CD4-positive, alpha-beta T cell treated with Interleukin-1 beta for 1 hour (primary cell): Measurements from ENCODE around the gene NCAM2.

Experiments used
- DNase-seq, 2 donors: peaks; one replicate each; pipeline ENCODE4 v3.0.0-alpha.2; 2020 to 2022

The NCAM2 gene

GRCh38 chr21:21231913-21232312 lies 233.7 kb downstream of the NCAM2 start:
- DNase-seq = no peak

GRCh38 chr21:21232320-21232719 lies 234.1 kb downstream of the NCAM2 start:
- no peak for DNase-seq

- DNase-seq = no peak
These were observed 234.8 kb downstream of the NCAM2 start for GRCh38 chr21:21233051-21233450.

DNA sequence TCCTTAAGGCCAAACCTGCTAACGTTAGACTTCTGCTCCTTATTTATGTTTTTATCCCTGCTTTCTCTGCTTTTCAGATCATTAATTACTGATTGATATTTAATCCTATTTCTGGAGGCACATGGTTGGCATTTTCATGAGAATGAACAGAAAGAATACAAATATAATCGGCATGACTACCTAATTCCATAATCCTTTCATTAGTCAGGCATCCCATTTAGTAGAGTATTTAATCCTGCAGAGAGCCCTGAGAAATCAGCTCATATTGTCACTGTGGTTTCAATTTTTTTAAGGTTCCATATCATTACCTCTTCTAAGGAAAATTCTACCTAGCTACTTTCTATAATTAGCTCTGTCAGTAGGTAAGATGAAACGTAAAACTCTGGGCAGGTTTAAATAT lies 238.8 kb downstream of the NCAM2 start:
- DNase-seq = no peak

DNA sequence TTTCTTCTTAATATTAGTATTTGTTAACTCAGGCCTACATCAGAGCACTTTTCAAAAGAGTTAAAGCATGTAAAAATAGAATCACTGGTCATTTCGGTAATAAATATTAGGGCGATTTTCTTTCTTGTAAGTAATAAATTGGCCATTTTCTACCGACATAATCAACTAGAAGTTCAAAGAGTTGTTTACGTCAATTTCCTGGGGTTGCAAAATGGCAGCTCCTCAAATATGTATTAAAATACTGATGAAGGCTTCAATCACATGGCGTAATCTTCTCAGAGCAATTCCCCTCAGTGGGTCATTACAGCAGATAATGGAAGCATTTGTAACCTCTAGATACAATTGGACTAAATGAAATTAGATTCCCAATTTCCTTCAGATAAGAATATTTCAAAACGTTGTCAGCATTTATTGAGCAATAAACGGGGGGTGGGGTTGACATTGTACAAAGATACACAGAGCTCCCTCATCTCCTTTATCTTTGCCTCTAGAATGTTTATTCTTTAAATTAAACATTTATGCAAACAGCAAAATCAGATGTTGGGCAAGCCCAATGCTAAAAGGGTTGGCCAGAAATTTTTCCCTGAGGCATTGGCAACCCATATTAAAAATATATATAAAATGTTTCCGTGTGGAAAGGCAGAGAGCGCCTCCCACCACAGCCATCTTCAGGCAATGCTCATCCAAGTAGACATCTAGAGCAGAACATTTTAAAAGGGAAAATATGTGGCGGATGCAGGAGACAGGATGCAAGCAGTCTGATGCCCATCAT lies 240.6 kb downstream of the NCAM2 start:
- no peak for DNase-seq

GRCh38 chr21:21241391-21241790 lies 243.2 kb downstream of the NCAM2 start:
- no peak for DNase-seq

DNA sequence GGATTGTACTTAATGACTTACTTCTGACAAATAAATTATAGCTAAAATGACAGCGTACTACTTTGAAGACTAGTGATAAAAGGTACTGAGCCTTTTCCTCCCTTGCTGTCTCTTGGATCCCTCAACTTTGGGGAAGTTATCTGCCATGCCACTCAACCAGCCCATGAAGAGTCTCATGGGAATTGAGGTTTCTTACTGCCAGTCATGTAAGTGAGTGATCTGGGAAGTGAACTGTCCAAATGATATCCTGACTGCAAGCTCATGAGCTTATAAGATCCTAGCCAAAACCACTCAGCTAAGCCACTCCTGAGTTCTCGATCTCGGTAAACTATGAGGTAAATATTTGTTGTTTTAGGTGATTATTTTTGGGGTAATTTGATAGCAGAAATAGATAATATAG lies 247.8 kb downstream of the NCAM2 start:
- no peak for DNase-seq

DNA sequence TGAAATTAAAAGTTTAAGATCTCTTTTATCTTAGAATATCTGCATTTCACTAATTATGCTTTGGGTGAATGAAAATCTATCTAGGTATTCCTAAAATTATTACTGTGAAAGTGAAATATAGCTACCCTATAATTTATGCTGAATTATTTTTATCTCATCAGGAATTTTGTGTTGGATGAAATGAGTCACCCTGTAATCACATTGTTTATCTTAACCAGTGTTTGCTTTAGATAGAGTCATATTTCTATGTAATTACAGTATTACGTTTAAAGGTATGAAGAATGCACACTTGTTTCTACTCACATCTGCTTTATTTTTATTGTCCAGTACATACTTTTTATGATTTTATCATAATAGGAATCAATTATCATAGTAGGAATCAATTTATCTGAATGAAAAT lies 249.2 kb downstream of the NCAM2 start:
- no peak for DNase-seq

DNA sequence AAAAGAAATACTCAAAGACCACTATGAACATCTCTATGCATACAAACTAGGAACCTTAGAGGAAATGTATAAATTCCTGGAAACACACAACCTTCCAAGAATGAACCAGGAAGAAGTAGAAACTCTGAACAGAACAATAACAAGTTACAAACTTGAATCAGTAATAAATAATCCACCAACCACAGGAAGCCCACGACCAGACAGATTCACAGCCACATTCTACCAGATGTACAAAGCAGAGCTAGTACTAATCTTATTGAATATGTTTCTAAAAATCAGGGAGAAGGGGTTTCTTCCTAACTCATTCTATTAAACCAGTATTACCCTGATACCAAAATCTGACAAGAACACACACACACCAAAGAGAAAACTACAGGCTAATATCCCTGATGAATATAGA lies 263.8 kb downstream of the NCAM2 start:
- DNase-seq = no peak

DNA sequence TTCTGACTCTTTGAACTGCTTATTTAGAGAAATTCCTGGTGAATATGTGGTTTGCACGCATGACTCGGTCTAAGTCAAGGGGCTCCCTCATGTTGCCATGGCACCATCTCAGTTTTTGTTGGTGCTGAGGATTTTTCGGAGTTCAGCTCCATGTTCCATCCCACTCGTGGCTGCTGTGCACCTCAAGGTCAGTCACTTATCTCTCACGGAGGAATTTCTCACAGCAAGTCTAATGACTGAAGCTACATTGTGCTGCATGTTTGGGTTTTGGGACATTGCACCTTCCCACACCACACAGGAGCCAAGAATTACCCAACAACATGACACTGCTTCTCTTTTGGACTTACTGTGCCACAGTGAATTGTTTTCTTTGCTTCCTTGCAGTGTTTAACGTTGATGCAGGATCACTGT lies 269.9 kb downstream of the NCAM2 start:
- no peak for DNase-seq

DNA sequence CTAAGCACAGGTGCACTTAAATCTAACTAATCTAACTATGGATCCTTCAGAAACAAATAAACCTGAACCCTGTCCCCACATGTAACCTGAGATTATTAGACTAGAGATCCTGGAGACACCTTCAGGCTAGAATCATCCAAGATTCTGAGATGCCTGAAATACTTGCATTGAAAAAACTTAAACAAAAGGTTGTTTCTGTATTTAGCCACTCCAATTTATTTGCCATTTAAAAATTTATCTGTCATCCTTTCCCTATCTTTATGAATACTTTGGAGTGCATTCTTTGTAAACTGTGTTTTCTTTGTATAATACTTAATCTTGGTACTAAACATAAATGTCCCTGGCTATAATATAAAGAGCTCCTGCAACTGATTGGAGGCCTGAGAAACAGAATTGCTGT lies 270.7 kb downstream of the NCAM2 start:
- no peak for DNase-seq

GRCh38 chr21:21279193-21279901 lies 281.1 kb downstream of the NCAM2 start:
- no peak for DNase-seq

- DNase-seq = no peak
These were observed 285.6 kb downstream of the NCAM2 start for GRCh38 chr21:21283810-21284209.

GRCh38 chr21:21286170-21286798 lies 288.1 kb downstream of the NCAM2 start:
- no peak for DNase-seq

GRCh38 chr21:21290751-21291150 lies 292.5 kb downstream of the NCAM2 start:
- no peak for DNase-seq

DNA sequence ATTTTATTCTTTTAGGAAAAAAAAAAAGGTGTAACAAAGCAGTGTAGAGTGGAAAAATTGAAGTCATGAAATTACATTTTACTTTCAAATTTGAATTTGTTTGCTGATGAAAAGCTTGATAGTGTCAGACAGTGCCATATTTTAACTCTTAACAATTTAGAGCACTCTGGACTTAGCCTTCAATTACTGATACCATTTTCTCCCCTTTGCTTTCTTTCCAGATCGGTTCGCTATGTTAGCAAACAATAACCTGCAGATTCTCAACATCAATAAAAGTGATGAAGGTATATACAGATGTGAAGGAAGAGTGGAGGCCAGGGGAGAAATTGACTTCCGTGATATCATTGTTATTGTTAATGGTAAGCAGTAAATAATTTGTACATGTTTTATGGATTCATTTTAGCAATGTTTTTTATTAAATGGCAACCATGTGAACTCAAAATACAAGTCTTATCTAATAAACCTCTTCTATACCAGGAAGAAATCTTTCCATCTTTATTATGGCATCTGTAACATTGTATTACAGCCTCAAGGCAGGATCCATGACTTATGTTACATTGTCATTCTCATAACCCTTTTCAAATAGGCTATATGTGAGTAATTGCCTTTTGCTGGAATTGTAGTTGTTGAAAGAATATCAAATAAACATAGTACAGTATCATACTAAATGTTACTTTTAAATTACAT lies 293.8 kb downstream of the NCAM2 start:
- no peak for DNase-seq

DNA sequence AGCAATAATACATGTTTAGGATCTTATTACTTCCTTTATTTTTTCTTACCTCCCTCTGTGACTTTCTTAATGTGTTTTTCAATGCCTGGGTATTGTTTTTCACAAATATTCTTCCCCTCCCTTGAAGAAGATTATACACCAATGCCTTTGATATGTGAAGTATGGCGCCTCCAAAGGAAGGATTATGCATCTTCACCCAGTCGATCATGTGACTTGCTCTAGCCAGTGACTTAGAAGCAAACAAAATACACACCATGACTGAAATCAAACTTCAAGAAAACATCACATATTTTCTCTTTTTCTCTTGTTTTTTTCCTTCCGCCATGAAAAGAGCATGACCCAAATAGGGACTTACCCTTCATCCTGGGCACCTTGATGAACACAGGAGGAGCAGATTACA lies 297.1 kb downstream of the NCAM2 start:
- DNase-seq = no peak

- no peak for DNase-seq
These were observed 299.0 kb downstream of the NCAM2 start for GRCh38 chr21:21297211-21297610.

DNA sequence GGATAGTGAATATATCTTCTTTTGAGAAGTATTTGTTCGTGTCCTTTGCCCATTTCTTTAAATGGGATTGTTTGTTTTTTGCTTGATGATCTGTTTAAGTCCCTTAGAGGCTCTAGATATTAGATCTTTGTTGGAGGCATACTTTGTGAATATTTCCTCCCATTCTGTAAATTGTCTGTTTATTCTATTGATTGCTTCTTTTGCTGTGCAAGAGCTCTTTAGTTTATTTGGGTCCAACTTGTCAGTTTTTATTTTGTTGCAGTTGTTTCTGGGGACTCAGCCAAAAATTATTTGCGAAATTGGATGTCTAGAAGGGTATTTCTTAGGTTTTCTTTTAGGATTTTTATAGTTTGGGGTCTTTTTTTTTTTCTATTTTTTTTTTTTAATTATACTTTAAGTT lies 302.8 kb downstream of the NCAM2 start:
- DNase-seq = no peak

DNA sequence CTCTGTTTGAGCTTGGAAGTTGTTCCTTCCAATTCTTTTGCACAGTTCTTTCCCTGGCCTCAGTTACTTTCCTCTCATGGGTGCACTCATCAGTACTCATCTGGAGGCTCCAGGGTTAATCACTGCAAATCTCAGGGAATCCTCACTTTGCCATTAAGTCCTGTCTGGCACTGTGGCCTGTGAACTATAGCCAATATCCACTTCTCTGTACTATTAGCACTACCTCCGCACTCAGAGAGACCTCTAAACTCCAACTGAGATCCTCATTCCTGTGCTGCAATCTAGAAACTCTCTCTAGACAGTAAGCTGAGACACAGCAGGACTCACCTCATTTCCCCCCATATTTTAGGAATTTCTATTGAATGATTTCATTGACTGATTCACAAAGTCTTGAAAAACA lies 311.3 kb downstream of the NCAM2 start:
- DNase-seq = no peak

DNA sequence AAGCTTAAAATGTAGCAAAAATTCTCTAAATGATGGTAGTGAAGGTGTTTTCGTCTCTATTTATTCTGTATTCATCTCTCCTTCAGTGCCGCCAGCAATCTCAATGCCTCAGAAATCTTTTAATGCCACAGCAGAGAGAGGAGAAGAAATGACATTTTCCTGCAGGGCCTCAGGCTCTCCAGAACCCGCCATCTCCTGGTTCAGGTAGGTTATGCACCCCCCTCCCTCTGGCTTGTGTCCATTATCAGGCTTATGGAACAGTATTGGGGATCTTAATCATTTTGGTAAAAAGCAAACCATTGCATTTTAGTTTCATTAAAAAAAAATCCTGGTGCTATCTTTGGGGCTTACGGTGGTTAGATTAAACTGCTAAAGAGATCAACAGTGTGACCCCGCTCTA lies 326.1 kb downstream of the NCAM2 start:
- no peak for DNase-seq

DNA sequence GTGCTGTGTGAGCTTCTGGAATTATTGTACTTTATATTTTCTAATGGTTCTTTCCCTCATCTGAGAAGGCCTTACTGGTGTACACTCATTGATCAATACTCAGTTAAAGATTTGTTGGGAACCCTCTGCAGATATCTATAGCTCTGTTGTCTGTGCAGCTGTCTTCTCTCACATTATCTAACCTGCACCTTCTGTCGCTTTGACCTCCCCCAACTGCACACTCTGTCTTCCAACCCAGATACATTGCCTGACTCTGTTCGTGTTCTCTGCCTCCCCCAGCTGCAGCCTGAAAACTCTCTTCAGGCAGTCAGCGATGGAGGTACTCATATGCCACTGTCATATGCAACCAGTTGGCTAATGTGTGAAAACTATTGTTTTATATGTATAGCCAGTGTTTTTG lies 334.3 kb downstream of the NCAM2 start:
- no peak for DNase-seq

- DNase-seq = no peak
These were observed 342.8 kb downstream of the NCAM2 start for GRCh38 chr21:21341041-21341440.

GRCh38 chr21:21345296-21345695 lies 347.1 kb downstream of the NCAM2 start:
- DNase-seq = no peak
